ENCODE data around the gene ENO3.
"Not testable (repeated sequence)": the region's sequence is repeated elsewhere in the genome, so short reads cannot be mapped to it uniquely, and the experiment has no call there.

ENO3 gene

DNA sequence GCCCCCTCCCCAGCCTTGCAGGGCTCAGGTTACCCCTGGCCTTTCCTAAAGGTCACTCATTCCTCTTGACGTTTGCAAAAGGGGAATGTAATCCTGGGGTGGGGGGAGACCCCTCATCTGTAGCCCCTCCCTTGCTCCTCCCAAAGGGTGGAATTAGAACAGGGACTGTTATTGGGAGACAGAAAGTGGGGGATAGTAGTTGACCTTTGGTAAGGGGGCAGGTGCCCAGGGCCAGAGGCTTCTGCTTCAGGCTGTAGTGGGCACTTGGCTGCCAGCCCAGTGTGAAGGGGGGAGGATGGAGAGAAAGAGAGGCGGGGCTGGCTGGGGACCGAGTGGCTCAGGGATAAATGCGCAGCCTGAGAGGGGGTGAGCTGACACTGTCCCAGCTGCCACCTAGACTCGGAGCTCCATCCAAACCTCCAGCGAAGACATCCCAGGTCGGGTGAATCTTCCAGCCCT lies at the start of gene ENO3:
Gene ENO3 (plus strand): TSS at position 374 of the 459 bp plus-strand sequence. CDS start 711 bp downstream, outside the sequence.
- DNase-seq (ENCODE audit: low read depth): no peak

DNA sequence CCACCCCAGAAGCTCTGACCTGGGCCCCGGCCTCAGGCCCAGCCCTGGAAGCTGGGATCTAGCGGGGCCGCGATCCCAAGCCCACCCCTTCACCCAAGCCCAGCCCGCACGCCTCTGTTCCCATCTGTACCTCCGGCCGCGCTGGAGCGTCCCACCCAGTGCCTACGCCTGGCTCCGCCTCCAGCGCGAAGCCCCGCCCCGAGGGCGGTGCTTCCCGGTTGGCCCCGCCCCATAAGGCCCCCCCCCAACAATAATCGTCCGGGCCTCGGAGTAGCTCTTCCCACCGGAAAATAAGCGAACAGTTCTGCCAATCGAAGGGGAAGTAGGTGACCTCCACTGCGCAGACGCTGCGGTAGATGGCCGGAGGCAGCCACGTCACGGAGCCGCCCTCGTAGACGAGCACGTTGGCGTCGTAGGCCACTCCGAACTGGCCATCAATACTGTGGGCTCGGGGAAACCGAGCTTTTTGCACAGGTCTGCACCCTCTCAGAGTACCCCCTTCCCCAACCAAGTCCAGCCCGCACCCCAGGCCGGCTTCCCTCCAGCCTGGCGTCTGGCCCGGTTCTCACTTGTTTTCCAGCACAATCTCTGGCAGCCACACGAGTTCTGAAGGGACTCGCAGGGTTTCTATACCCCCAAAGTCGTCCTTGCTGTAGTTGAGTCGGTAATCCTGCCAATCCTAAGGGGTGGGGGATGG lies 49.1 kb upstream of the ENO3 start:
- no peak for DNase-seq (ENCODE audit: low read depth)

- no peak for DNase-seq (ENCODE audit: low read depth)
These were observed 48.4 kb upstream of the ENO3 start for GRCh38 chr17:4902540-4902939.

DNA sequence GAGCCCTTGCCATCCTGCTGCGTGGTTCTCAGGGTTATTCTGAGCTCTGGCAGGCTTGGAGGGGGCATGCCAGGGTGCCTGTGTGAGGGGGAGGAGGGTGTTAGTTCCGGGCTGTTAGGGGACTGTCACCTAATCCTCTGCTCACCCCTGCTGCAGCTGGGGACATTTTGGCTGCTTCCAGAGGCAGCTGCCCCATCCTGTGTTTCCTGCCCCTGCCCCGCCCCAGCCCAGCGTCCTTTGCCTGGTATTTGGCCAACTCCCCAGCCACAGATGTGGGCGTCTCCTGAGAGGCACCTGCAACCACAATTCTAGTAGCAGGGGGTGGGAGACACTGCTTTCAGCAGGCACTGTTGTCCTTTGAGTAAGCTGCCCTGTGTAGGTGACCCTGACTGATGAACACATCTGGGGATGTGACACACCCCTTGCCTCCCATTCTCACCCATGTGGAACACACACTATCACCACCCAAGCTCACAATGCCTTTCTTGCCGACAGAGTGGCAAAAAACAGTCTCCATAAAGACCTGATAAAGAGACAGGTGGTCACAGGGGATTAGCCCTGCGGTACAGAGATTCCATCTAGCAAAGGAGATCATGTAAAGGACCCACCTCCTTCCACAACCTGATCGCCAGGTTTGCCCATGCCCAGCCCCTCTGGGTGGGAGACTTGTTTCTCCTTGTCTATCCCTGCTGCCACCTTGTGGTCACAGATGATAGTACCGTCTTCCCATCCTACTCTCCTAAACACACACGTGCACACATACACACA lies 47.7 kb upstream of the ENO3 start, which contains the start of gene CHRNE:
Gene CHRNE (minus strand): TSS at position 48 of the 768 bp plus-strand sequence. CDS start 35 bp downstream, at position 13.
- DNase-seq (ENCODE audit: low read depth): peak; percentile 47

GRCh38 chr17:4906642-4907041 lies 44.3 kb upstream of the ENO3 start:
- not testable (repeated sequence) for DNase-seq (ENCODE audit: low read depth)

GRCh38 chr17:4908301-4908700 lies 42.6 kb upstream of the ENO3 start:
- no peak for DNase-seq (ENCODE audit: low read depth)

GRCh38 chr17:4908711-4909496 lies 42.0 kb upstream of the ENO3 start:
- peak; percentile 60 for DNase-seq (ENCODE audit: low read depth)

DNA sequence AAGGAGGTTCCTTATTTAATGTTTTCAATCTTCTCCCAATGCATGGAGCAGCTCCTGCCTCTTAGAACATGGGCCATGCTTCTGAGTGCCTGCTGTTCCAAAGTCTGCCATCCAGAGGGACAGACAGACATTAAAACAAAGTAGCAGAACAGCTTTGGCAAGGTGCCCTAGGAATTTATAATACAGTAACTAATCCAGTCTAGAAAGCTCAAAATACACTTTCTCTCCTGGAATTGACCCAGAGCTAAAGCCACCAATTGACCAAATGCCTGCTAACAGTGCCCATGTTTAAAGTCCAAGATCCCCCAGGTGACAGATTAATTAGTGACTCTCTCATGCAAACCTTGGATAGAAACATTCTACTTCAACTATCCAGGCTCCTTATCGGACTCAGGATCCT lies 36.9 kb upstream of the ENO3 start:
- no peak for DNase-seq (ENCODE audit: low read depth)

DNA sequence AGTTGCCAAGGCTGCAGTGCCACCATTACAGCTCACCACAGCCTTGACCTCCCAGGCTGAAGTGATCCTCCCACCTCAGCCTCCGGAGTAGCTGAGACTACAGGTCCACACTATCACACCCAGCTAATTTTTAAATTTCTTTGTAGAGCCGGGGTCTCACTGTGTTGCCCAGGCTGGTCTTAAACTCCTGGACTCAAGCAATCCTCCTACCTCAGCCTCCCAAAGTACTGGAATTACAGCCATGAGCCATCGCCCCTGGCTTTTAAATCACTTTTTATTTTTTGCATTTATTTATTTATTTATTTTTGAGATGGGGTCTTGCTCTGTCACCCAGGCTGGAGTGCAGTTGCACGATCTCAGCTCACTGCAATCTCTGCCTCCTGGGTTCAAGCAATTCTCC lies 36.4 kb upstream of the ENO3 start:
- not testable (repeated sequence) for DNase-seq (ENCODE audit: low read depth)

DNA sequence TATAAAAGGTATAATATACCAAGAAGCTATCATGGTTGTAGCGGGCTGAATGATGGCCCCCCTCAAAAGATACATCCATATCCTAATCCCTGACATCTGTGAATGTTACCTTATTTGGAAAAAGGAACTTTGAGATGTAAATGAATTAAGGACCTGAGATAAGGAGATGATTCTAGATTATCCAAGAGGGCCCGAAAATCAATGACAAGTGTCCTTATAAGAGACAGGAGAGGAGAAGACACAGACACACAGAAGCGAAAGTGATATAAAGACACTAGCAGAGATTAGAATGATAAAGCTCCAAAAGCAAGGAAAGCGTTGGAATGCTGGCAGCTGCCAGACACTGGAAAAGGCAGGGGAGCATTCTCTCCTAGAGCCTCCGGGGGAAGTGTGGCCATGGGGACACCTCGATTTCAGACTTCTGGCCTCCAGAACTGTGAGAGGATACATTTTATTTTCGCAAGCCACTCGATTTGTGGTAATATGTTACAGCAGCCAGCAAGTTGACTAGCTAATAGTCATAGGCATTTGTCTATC lies 31.3 kb upstream of the ENO3 start:
- DNase-seq (ENCODE audit: low read depth): no peak

DNA sequence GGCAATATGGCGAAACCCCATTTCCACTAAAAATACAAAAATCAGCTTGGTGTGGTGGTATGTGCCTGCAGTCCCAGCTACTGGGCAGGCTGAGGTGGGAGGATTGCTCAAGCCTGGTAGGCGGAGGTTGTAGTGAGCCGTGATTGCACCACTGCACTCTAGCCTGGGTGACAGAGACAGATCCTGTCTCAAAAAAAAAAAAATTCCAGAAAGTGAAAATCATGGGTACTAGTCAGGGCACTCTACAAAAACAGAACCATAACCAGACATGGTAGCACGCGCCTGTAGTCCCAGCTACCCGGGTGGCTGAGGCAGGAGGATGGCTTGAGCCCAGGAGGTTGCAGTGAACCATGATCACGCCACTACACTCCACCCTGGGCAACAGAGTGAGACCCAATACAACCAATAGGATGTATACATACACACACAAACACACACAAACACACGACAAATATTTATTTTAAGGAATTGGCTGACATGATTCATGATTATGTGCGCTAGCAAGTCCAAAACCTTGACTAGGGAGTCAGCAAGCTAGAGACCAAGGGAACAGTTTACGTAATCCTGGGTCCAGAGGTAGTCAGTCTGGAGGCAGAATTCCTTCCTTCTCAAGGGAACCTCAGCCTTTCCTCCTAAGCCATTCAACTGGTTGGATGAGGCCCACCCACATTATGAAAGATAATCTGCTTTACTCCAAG lies 30.4 kb upstream of the ENO3 start:
- DNase-seq (ENCODE audit: low read depth): no peak

DNA sequence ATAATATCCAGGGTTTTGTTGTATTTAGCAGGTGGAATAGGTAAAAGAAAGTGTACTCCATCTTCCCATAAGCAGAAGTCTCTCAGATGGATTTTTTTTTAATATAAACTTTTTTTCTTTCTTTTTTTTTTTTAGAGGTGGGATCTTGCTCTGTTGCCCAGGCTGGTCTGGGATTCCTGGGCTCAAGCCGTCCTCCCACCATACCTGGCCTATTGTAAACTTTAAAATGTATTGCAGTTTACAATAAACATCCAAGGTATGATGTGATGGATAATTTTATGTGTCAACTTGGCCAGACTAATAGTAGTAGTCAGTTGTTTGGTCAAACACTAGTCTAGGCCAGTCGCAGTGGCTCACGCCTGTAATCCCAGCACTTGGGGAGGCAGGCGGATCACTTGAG lies 29.6 kb upstream of the ENO3 start:
- no peak for DNase-seq (ENCODE audit: low read depth)

GRCh38 chr17:4926577-4927335 lies 24.2 kb upstream of the ENO3 start:
- DNase-seq (ENCODE audit: low read depth): not testable (repeated sequence)

DNA sequence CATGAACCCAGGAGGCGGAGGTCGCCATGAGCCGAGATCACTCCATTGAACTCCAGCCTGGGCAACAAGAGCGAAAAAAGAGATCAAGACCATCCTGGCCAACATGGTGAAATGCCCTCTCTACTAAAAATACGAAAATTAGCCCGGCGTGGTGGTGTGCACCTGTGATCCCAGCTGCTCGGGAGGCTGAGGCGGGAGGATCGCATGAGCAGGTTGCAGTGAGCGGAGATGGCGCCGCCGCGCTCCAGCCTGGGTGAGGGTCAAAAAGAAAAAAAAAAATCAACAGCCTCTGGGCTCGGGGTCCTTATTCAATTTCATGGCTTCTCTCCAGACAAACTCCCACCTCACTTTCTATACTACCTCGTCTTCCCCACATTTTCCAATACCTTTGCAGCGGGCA lies 22.0 kb upstream of the ENO3 start:
- DNase-seq (ENCODE audit: low read depth): no peak

GRCh38 chr17:4931963-4932362 lies 19.0 kb upstream of the ENO3 start, which contains the start of gene GP1BA:
Gene GP1BA, plus strand, starts transcription at chr17:4932277. Its CDS starts 328 bp downstream, at chr17:4932605.
- DNase-seq (ENCODE audit: low read depth): no peak

GRCh38 chr17:4932756-4933155 lies 18.2 kb upstream of the ENO3 start:
- no peak for DNase-seq (ENCODE audit: low read depth)

DNA sequence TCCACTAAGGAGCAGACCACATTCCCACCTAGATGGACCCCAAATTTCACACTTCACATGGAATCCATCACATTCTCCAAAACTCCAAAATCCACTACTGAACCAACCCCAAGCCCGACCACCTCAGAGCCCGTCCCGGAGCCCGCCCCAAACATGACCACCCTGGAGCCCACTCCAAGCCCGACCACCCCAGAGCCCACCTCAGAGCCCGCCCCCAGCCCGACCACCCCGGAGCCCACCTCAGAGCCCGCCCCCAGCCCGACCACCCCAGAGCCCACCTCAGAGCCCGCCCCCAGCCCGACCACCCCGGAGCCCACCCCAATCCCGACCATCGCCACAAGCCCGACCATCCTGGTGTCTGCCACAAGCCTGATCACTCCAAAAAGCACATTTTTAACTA lies 17.3 kb upstream of the ENO3 start:
- no peak for DNase-seq (ENCODE audit: low read depth)

- DNase-seq (ENCODE audit: low read depth): no peak
These were observed 16.5 kb upstream of the ENO3 start for GRCh38 chr17:4934173-4934979.

DNA sequence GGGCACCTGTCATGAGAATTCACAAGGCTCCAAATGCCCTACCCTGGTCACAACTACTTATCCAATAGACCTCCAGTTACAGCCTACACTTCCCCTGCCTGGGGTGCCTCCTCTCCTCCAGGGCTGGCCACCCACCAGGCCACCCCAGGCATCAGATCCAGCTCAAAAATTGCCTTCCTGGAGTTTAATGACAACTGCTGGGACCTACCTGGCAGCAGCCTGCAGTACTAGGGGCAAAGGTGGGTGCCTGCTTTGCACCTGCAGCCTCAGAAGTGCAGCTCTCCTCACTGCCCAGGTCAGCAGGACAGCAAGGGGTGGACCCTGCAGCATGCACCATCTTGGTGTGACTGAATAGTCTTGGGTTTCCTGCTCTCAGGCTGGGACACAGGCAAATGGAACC lies 15.3 kb upstream of the ENO3 start:
- no peak for DNase-seq (ENCODE audit: low read depth)

GRCh38 chr17:4936436-4936835 lies 14.5 kb upstream of the ENO3 start:
- DNase-seq (ENCODE audit: low read depth): no peak

Measured in non-pigmented ciliary epithelial cell (primary cell).